Left kidney (tissue), 8 donors: Measurements from ENCODE around the gene TGFB1. TPM values are rescaled to one million over a fixed set of nuclear protein-coding genes. Genes with fewer than 3 reads are reported as not detected.
"Not testable (repeated sequence)": the region's sequence is repeated elsewhere in the genome, so short reads cannot be mapped to it uniquely, and the experiment has no call there.

Experiments
- DNase-seq: peaks from one replicate; pipeline ENCODE4 v3.0.0-alpha.2; 2013
- long read RNA-seq, 8 donors: transcript quantifications; one replicate each; lab custom pipeline, GENCODE V29; 2026
- polyA plus RNA-seq: library from polyadenylated mRNA; unstranded; fragments of 120-200 nt; gene quantifications from one replicate; pipeline ENCODE4 v1.2.1, GENCODE V29; 2013; ENCODE audit not compliant: insufficient read length

Gene TGFB1
- 30.8 TPM for polyA plus RNA-seq
- long read RNA-seq, donor 1, transcript TGFB1-201 (7 exons, 2,769 nt), result major isoform, 22 of 81 reads
- long read RNA-seq, donor 1, partial matches to known transcripts, result 59 of 81 reads
- long read RNA-seq, donor 1, other reads (novel, unspliced or antisense), result 0 of 81 reads
- long read RNA-seq, donor 2, transcript TGFB1-201 (7 exons, 2,769 nt), result major isoform, 11 of 21 reads
- long read RNA-seq, donor 2, partial matches to known transcripts, result 5 of 21 reads
- long read RNA-seq, donor 2, other reads (novel, unspliced or antisense), result 5 of 21 reads
- long read RNA-seq, donor 3, transcript TGFB1-201 (7 exons, 2,769 nt), result major isoform, 9 of 24 reads
- long read RNA-seq, donor 3, partial matches to known transcripts, result 15 of 24 reads
- long read RNA-seq, donor 3, other reads (novel, unspliced or antisense), result 0 of 24 reads
- long read RNA-seq, donor 4, result 0 reads
- long read RNA-seq, donor 5, transcript TGFB1-201 (7 exons, 2,769 nt), result major isoform, 11 of 11 reads
- long read RNA-seq, donor 5, partial matches to known transcripts, result 0 of 11 reads
- long read RNA-seq, donor 5, other reads (novel, unspliced or antisense), result 0 of 11 reads
- long read RNA-seq, donor 6, transcript TGFB1-201 (7 exons, 2,769 nt), result major isoform, 6 of 19 reads
- long read RNA-seq, donor 6, partial matches to known transcripts, result 13 of 19 reads
- long read RNA-seq, donor 6, other reads (novel, unspliced or antisense), result 0 of 19 reads
- long read RNA-seq, donor 7, transcript TGFB1-201 (7 exons, 2,769 nt), result major isoform, 12 of 12 reads
- long read RNA-seq, donor 7, partial matches to known transcripts, result 0 of 12 reads
- long read RNA-seq, donor 7, other reads (novel, unspliced or antisense), result 0 of 12 reads
- long read RNA-seq, donor 8, partial matches to known transcripts, result 242 of 259 reads
- long read RNA-seq, donor 8, other reads (novel, unspliced or antisense), result 13 of 259 reads

DNA sequence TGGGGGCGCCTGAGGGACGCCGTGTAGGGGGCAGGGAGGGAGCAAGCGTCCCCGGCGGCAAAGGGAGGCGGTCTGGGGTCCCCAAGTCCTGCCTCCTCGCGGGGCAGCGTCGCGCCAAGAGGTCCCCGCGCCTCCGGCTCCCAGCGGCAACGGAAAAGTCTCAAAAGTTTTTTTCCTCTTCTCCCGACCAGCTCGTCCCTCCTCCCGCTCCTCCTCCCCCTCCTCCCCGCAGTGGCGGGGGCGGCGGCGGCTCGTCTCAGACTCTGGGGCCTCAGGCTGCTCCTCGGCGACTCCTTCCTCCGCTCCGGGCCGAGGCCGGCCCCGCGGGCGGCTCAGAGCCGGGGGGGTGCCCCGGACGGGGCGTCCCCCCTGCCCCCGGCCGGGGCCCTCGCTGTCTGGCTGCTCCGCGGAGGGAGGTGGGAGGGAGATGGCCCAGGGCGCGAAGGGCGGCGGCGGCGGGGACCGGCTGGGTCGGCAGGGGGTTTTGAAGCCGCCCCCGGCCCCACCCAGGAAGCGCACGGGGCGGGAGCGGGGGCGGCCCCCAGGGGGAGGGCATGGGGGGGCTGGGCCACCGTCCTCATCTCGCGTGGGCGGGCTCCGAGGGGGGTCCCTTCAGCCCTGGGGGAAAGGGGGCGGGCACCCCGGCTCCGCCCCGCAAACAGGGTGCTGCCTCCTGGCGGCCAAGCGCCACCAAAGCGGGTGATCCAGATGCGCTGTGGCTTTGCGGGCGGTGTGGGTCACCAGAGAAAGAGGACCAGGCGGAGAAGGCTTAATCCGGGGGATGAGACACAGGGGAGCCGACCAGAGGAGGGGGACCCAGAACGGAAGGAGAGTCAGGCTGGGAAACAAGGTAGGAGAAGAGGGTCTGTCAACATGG, at the start of gene TGFB1:
TSS of gene TGFB1 (minus strand) at position 457 of the 877 bp plus-strand sequence. CDS start 878 bp downstream, outside the sequence.
- DNase-seq, result peak; percentile 72

DNA sequence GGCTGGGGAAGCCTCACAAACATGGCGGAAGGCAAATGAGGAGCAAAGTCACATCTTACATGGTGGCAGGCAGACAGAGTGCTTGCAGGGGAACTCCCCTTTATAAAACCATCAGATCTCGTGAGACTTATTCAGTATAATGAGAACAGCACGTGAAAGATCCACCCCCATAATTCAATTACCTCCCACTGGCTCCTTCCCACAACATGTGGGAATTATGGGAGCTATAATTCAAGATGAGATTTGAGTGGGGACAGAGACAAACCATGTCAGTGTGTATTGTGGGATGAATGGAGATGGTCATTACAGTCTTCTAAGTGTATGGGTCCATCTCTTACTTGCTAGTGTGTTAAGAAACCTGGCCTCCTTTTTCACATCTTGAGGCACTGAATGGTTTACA, 48.3 kb upstream of the TGFB1 start:
- no peak for DNase-seq

DNA sequence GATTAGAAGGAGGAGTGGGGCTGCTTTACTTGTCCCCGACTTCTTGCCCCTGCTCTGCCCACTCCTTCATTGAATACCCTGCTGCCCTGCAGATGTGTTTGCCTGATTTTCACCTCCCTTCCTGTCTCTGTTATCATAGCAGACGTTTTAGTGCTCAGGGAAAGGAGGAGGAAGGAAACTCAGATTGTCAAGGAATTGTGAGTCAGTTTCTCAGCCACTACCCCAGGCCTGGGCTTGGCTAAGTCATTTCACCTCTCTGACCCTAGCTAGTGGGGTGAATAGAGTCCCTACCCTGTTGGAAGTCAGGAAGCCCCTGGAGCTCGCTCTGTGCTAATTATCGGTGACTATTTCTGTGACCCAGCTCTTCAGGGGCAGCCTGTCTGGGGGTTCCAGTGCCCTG, 47.8 kb upstream of the TGFB1 start:
- DNase-seq, result no peak

DNA sequence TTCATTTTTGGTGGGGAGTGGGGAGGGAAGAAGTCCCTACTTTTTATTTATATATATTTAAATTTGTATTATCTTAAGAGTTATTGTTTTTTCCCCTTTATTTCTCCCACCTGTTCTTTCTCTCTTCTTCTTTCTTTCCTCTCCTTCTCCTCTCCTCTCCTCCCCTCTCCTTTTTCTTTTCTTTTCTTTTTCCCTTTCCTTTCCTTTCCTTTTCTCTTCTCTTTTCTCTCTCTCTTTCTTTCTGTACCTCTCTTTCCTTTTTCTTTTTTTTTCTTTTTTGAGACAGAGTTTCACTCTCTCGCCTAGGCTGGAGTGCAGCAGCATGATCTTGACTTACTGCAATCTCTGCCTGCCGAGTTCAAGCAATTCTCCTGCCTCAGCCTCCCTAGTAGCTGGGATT, 45.8 kb upstream of the TGFB1 start:
- no peak for DNase-seq

DNA sequence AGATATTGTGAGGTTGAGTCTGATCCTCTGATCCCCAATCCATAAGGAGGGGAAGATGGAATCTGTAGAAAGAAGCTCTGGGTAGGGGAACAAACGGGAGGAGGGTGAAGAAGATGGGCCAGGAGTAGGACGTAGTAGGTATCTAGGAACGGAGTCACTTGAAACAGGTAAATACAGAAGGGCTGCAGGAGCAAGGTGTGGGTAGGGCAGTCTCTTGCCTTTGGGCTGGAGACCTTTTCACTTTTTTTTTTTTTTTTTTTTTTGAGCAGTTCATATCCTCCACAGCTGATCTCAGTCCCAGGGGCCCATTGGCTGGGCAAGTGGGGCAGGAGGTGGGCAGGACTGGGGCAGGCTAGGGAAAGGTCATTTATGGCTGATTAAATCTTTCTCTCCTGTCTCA, 45.4 kb upstream of the TGFB1 start:
- DNase-seq, result no peak

DNA sequence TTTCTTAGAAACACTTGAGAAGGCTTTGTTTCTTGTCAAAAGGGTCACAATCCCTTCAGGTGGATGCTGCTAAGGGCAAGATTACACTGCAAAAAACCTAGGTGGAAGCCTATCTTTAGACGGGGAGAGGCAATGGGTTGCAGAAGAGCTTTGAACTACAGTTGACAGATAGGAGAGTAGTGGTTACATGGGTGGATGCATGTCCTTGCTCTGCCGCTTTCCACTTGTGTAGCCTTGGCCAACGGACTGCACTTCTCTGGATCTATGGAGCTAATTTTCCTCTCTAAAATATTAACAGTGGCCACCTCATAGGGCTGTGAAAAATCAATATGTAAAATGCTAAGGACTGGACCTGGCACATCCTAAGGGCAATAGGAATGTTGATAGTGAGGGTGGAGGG, 44.9 kb upstream of the TGFB1 start:
- no peak for DNase-seq

DNA sequence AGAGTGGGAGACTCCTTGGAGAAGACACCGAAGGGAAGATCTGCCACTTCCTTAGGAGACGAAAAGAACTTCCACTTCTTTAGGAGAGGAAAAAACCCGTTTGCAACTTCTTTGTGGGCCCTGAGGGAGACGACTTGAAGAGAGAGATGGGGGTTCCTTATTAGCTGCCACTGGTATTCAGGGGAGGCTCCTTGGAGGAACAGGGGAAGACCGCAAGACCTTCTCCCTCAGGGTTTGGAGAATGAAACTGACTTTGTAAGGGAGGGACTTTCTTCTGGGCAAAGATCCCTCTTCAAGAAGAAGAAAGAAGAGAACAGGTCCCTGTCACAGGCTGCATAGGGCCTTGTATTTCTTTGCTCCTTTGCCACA, 44.3 kb upstream of the TGFB1 start:
- DNase-seq, result no peak

DNA sequence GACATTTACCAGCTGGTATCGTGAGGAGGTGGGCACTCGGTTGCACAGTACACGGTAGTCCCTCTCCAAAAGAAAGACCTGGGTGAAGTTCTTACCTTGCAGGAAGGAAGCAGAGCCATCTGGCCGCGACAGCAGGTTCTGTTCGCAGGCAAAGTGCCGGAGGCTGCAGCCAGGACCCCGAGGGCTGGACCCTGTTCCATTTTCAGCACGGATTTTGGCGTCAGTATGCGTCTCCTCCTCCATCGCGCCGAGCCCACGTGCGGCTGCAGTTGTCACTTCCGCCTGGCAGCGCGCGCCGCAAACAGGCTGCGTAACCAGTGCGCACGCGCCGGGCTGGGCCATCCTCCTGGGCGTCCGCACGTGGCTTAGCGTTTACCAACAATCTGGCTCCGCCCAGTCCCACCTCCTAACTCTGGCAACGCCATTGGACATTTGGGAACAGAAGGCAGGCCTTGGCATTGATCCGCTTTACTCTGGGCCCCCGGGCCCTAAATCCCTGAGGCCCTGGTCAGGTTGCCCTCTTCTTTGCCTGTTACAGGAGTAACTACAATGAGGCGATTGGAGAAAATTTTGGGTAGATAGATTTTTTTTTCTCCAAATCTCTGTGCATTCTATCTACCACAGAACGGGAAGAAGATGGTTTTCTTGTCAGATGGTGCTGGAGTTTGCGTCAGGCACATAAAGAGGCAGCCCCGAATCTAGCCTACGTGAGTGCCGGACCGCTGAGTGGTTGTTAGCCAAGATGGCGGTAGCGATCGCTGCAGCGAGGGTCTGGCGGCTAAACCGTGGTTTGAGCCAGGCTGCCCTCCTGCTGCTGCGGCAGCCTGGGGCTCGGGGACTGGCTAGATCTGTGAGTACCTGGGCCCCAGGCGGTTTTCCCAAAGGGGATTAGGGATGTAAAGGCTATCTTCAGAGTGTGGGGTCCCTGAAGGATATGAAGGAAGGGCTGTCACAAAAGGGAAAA, 43.6 kb upstream of the TGFB1 start, which contains the start of the genes BCKDHA and EXOSC5:
TSS of gene BCKDHA (plus strand) at position 733 of the 964 bp plus-strand sequence. CDS start at position 743, 10 bp downstream.
TSS of gene EXOSC5 (minus strand) at position 274 of the 964 bp plus-strand sequence. CDS start at position 243, 31 bp downstream.
- DNase-seq, result peak; percentile 100

DNA sequence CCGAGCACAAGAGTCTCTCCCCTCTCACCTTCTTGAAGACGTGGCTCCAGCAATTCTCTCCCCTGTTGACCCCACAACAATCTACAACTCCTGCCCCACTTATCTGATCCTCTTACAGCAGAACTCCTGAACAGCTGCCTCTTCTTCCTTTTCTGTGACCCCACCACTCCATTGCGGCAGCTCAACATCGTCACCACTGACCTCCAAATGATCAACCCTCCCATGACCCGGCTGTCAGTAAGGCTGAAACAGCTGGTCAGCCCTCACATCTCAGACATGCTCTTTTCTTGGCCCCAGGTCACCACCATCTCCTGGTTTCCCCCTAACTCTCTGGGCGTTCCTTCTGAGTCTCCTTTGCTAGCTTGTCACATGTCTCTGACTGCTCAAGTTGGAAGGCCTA, 41.6 kb upstream of the TGFB1 start:
- no peak for DNase-seq

DNA sequence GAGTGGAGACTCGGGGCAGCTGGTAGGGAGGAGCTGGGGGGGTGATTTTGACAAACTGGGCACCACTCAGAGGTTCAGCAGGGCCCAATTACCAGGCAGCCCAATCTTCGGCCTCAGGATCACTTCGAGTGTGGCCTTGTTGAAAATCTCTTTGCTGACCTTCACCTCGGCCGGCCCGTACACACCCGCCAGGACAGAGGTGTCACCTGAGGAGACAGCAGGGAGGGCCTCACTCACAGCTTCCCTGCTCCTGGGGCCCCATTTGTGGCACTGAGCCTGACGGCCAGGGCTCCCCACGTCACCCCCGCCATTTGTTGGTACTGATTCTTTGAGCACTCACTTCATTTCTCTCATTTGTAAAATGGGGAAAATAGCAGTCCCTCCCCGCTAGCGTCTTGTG, 39.1 kb upstream of the TGFB1 start:
- no peak for DNase-seq

DNA sequence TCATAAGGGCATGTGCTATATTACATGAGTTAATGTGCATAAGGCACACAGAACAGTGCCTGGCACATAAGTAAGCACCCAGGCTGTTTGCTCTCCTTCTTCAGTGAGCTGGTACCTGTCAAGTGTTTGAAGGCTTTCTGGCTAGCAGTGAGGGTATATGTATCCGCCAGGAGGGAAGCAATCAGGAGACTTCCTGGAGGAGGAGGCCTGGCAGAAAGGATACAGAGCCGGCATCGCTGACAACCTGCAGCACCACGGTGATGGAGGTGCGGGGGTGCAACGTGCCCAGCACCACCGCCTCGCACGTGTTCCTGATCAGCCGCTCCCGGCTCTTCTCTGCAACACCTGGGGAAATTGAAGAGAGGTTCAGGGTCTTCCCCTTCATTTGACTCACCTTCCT, 37.9 kb upstream of the TGFB1 start:
- DNase-seq, result no peak

DNA sequence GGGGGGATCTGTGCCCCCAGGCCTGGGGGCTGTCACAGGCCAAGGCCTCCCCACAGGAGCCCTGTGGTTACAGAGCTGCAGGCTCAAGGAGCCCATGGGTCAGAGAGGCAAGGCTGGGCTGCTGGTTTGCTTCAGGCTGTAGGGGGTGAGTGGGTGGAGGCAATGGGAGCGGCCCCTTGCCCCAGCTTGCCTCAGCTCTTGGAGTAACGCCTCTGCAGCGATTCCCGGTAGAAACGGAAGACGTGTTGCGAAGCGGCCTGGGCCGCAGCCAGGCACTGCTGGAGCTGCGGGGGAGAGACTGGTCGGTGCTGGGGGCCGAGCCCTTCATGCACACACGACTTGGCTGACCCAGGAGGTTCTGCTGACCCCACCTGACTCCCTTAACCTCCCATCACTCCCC, 32.7 kb upstream of the TGFB1 start:
- no peak for DNase-seq

DNA sequence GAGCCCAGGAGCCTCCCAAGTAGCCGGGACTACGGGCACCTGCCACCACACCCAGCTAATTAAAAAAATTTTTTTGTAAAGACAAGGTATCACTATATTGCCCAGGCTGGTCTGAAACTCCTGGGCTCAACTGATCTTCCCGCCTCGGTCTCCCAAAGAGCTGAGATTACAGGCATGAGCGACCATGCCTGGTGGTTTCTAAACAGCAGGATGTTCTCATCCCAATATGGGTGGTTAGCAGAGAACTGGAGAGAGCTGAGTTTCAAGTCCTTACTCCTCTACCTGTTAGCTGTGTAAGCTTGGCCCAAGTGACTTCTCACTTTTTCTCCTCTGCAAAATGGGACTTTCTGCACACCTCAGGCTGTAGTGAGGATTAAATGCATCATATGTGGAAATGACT, 30.6 kb upstream of the TGFB1 start:
- DNase-seq, result no peak

DNA sequence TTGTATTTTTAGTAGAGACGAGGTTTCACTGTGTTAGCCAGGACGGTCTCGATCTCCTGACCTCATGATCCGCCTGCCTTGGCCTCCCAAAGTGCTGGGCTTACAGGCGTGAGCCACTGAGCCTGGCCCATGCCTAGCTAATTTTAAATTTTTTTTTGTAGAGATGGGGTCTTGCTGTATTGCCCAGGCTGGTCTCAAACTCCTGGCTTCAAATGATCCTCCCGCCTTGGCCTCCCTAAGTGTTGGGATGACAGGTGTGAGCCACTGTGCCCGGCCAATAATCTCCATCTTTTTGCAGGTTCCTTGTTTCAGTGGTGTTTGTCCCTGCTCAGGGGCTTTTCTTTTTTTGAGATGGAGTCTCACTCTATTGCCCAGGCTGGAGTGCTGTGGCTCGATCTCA, 27.8 kb upstream of the TGFB1 start:
- not testable (repeated sequence) for DNase-seq

DNA sequence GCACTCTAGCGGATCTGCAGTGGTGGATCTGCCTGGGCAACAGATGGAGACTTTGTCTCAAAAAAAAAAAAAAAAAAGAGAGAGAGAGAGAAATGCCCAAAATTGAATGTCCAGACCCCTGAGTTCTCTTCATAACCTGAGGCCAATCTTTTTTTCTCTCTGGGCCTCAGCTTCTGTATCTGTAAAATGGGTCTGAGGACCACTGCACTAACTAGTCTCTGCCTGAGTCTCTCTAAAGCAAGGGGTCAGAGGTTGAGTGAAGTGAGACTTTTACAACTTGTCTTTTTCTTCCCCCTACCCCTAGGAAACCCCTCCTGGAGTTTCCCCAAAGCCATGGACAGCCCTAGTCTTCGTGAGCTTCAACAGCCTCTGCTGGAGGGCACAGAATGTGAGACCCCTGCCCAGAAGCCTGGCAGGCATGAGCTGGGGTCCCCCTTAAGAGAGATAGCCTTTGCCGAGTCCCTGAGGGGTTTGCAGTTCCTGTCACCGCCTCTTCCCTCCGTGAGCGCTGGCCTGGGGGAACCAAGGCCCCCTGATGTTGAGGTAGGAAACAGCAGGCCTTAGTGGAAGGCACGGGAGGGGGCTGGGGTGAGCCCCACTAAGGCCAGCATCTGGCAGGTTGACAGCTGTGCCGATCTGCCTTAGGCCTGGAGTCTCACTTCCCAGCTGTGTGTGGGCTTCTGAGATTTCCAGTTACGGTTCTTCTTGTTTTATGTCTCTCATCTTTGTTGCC, 24.4 kb upstream of the TGFB1 start:
- DNase-seq, result no peak

DNA sequence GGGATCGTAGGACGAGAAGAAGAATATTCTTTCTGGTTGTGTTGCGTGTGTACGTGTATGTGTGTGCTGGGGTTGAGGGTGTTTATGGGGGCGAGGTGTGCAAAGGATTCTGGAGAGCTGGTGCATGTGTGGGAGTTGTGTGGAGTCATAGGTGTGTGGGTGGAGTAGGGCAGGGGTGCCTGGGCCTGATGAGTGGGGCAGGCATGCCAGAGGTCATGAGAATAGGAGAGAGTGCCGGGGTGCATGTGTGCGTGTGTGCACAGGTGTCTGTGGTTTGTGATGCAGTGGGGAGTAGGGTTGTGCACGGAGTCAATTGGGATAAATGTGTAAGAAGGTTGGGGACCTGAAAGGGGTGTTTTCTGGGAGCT, 23.3 kb upstream of the TGFB1 start:
- no peak for DNase-seq

DNA sequence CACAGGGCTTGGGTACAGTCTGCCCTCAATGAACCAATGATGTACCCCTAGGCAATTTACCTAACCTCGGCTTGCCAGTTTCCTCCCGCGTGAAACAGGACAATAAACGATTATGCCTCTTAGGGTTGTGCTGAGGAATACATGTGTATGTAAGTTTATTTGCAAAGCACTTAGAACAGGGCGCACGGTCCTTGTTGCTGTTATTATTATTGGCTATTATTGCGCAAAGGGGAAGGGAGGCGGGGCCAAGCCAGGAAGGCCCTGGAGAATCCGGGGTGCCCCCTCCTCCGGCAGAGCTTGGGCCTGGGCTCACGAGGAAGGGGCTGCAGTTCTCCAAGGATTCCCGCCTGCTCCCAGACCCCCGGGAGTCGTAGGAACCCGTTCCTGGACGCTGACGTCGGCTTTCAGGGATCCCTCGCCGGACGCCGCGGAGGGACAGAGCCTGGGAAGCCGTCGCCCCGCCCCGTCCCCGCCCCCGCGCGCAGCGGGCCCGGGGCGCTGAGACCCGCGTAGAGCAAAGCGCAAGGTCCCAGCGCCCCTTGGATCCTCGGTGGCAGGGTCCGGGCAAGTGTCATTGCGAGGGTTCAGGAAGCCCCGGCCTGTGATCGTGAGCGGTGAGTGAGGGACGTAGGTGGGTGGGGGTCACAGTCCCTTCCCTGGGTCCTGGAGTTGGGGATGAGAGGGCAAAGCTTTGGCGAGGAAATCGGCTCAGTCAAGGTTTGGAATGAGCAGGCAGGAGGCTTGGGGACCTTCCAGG, 22.7 kb upstream of the TGFB1 start, which contains the start of gene TMEM91:
TSS of gene TMEM91 (plus strand) at position 293 of the 757 bp plus-strand sequence. CDS start 1,777 bp downstream, outside the sequence.
- DNase-seq, result peak; percentile 54

DNA sequence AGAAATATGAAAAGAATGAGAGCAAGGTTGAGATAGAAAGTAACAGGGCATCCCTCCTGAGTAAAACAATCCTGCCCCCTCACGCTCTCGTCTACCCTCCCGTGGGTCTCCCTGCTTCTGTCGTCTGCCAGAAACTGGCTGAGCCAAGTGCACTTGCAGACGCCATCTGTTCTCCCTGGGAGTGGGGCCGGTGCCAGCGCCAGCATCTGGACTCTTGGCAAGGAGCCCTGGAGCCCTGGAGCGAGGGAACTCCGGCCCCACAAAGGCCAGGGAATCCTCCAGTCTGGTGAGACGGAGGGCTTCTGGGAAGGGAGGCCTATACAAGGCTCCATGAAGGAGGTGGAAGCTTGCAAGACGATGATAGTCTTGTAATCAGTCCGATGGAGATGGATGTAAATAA, 20.3 kb upstream of the TGFB1 start:
- no peak for DNase-seq

DNA sequence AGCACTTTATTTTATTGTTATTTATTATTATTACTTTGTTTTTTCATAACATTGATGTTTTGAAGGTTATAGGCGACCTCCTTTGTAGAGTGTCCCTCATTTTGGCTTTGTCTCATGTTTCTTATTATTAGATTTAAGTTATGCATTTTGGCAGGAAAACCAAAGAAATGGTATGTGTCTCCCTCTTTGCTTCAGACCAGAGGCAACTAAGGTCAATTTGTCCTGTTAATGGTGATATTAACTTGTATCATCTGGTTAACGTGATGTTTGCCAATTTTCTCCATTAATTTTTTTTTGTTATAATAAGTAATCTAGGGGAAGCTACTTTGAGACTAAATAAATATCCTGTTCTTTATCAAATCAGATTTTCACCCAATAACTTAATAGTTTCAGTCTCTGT, 18.8 kb upstream of the TGFB1 start:
- no peak for DNase-seq
